HEK293 (cell line): Measurements from ENCODE around the gene GADD45GIP1.

Experiments used
- CTCF ChIA-PET: fragments of 350-600 bp; formaldehyde crosslinking; extraction: SDS; loops from one replicate; lab custom pipeline; 2021; ENCODE audit warnings: antibody characterized with exemption; lab: Yijun Ruan, JAX
- POLR2A ChIA-PET: fragments of 300-600 bp; formaldehyde crosslinking; extraction: SDS; loops from one replicate; lab custom pipeline; 2020; ENCODE audit warnings: antibody characterized with exemption, inconsistent platforms; lab: Yijun Ruan, JAX
- H3K27ac ChIP-seq: fragments of 200-500 bp; sonication (Bioruptor generic); 2 replicates; pipeline ENCODE4 v1.5.1; 2014; ENCODE audit warnings: low read depth, low read length, control low read depth, inconsistent platforms; ENCODE audit errors: extremely low read depth
- H3K36me3 ChIP-seq, 2 experiments: fragments of 200-500 bp in 1 of 2; sonication (Bioruptor generic) in 1 of 2; 1 replicate in 1 of 2; 2 replicates in 1 of 2; pipeline ENCODE4 v1.5.1; 2014 to 2017; ENCODE audit warnings: inconsistent platforms in 2 of 2, low read length in 2 of 2; ENCODE audit not compliant: control insufficient read depth in 2 of 2, insufficient read depth in 1 of 2
- H3K4me1 ChIP-seq: fragments of 200-500 bp; sonication (Bioruptor generic); 2 replicates; pipeline ENCODE4 v1.5.1; 2014; ENCODE audit warnings: mild to moderate bottlenecking, low read length, inconsistent platforms; ENCODE audit not compliant: control insufficient read depth, insufficient read depth
- H3K4me3 ChIP-seq: 2 replicates; pipeline ENCODE4 v1.5.1; 2011; ENCODE audit warnings: low read depth, mild to moderate bottlenecking, control low read depth, low read length, moderate library complexity
- H3K9me3 ChIP-seq: fragments of 200-500 bp; sonication (Bioruptor generic); 2 replicates; pipeline ENCODE4 v1.5.1; 2014; ENCODE audit warnings: low read depth, low read length, inconsistent platforms; ENCODE audit not compliant: control insufficient read depth, insufficient read depth
- KLF1 ChIP-seq: fragments of 450-650 bp; formaldehyde crosslinking; IDR thresholded peaks from 2 replicates; pipeline ENCODE4 v1.5.1; 2016; ENCODE audit warnings: missing biosample characterization, missing genetic modification characterization
- PRDM2 ChIP-seq: fragments of 450-650 bp; formaldehyde crosslinking; IDR thresholded peaks from 2 replicates; pipeline ENCODE4 v1.5.1; 2016; ENCODE audit warnings: missing biosample characterization, missing genetic modification characterization, borderline replicate concordance
- SCRT2 ChIP-seq: fragments of 450-650 bp; formaldehyde crosslinking; IDR thresholded peaks from 2 replicates; pipeline ENCODE4 v1.5.1; 2016; ENCODE audit warnings: missing biosample characterization, missing genetic modification characterization
- SP3 ChIP-seq: fragments of 450-650 bp; formaldehyde crosslinking; IDR thresholded peaks from 2 replicates; pipeline ENCODE4 v1.5.1; 2016; ENCODE audit warnings: missing biosample characterization, missing genetic modification characterization
- TRIM28 ChIP-seq: IDR thresholded peaks from 2 replicates; pipeline ENCODE4 v1.6.1; 2011; ENCODE audit warnings: low read length, control low read depth, borderline replicate concordance
- ZBTB10 ChIP-seq: fragments of 450-650 bp; formaldehyde crosslinking; IDR thresholded peaks from 2 replicates; pipeline ENCODE4 v1.5.1; 2016; ENCODE audit warnings: missing biosample characterization, missing genetic modification characterization
- ZBTB20 ChIP-seq: fragments of 450-650 bp; formaldehyde crosslinking; IDR thresholded peaks from 2 replicates; pipeline ENCODE4 v1.5.1; 2016; ENCODE audit warnings: missing biosample characterization, missing genetic modification characterization
- ZBTB26 ChIP-seq: fragments of 450-650 bp; formaldehyde crosslinking; optimal IDR thresholded peaks from 2 replicates; pipeline ENCODE3; 2016; ENCODE audit warnings: missing biosample characterization, mild to moderate bottlenecking, missing genetic modification characterization
- ZBTB7A ChIP-seq: fragments of 450-650 bp; formaldehyde crosslinking; IDR thresholded peaks from 2 replicates; pipeline ENCODE4 v1.5.1; 2016; ENCODE audit warnings: low read depth, missing biosample characterization, missing genetic modification characterization
- ZFP41 ChIP-seq: fragments of 450-650 bp; formaldehyde crosslinking; IDR thresholded peaks from 2 replicates; pipeline ENCODE4 v1.5.1; 2016; ENCODE audit warnings: missing biosample characterization, missing genetic modification characterization, borderline replicate concordance
- ZFP69B ChIP-seq: fragments of 450-650 bp; formaldehyde crosslinking; IDR thresholded peaks from 2 replicates; pipeline ENCODE4 v1.5.1; 2016; ENCODE audit warnings: missing biosample characterization, missing genetic modification characterization
- ZNF112 ChIP-seq: fragments of 450-650 bp; formaldehyde crosslinking; IDR thresholded peaks from 2 replicates; pipeline ENCODE4 v1.5.0; 2017; ENCODE audit warnings: missing biosample characterization, missing genetic modification characterization
- ZNF202 ChIP-seq: fragments of 450-650 bp; formaldehyde crosslinking; IDR thresholded peaks from 2 replicates; pipeline ENCODE4 v1.5.1; 2016; ENCODE audit warnings: missing biosample characterization, missing genetic modification characterization, borderline replicate concordance
- ZNF280D ChIP-seq: fragments of 450-650 bp; formaldehyde crosslinking; IDR thresholded peaks from 2 replicates; pipeline ENCODE4 v1.5.1; 2016; ENCODE audit warnings: missing biosample characterization, missing genetic modification characterization
- ZNF350 ChIP-seq: fragments of 450-650 bp; formaldehyde crosslinking; IDR thresholded peaks from 2 replicates; pipeline ENCODE4 v1.5.0; 2017; ENCODE audit warnings: missing biosample characterization, mild to moderate bottlenecking, missing genetic modification characterization
- ZNF362 ChIP-seq: fragments of 450-650 bp; formaldehyde crosslinking; IDR thresholded peaks from 2 replicates; pipeline ENCODE4 v1.5.1; 2016; ENCODE audit warnings: missing biosample characterization, missing genetic modification characterization
- ZNF530 ChIP-seq: fragments of 450-650 bp; formaldehyde crosslinking; IDR thresholded peaks from 2 replicates; pipeline ENCODE4 v1.5.1; 2016; ENCODE audit warnings: low read depth, missing biosample characterization, missing genetic modification characterization
- ZNF560 ChIP-seq: fragments of 450-650 bp; formaldehyde crosslinking; IDR thresholded peaks from 2 replicates; pipeline ENCODE4 v1.5.1; 2017; ENCODE audit warnings: missing biosample characterization, missing genetic modification characterization, borderline replicate concordance
- ZNF561 ChIP-seq: fragments of 450-650 bp; IDR thresholded peaks from 2 replicates; pipeline ENCODE4 v1.5.1; 2018; ENCODE audit warnings: missing biosample characterization, missing genetic modification characterization, borderline replicate concordance
- ZNF701 ChIP-seq: fragments of 450-650 bp; formaldehyde crosslinking; IDR thresholded peaks from 2 replicates; pipeline ENCODE4 v1.5.1; 2016; ENCODE audit warnings: missing biosample characterization, missing genetic modification characterization
- TF ChIP-seq, protein P1 (sequence below): fragments of 450-650 bp; formaldehyde crosslinking; IDR thresholded peaks from 2 replicates; pipeline ENCODE4 v1.5.1; 2017; ENCODE audit warnings: missing biosample characterization, missing genetic modification characterization

GADD45GIP1 gene

DNA sequence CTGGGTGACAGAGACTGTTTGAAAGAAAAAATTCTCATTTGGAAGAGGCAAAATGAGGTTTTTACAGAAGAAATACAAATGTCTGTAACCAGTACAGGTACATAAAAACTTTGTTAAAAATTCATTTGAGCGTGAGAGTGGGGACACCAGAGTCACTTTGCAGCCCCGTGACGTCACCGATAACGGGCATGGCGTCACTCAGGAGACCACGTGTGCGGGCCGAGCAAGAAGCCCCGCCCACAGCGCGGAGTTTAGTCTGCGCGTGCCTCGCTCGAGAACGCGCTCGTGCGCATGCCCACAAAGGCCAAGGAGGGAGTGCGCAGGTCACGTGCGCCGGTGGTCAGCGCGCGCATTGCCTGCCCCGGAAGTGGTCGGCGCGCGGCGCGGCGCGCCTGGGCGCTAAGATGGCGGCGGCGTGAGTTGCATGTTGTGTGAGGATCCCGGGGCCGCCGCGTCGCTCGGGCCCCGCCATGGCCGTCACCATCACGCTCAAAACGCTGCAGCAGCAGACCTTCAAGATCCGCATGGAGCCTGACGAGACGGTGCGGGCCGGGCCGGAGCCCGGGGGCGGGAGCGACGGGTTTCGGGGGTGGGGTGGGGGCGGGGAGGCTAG lies 11.4 kb downstream of the GADD45GIP1 start, which contains the start of gene RAD23A:
Gene RAD23A, plus strand, starts transcription at position 384 of the 613 bp plus-strand sequence. Its CDS starts 87 bp downstream, at position 471.
- peak within 1 kb of the TSS; percentile 83 for H3K27ac ChIP-seq
- H3K4me1 ChIP-seq, result peaks cover 3% of the 10 kb centered on the region; the same call in 1 of the 2 replicates
- peaks cover 48 to 77% of the 10 kb centered on the region in 2 experiments for H3K36me3 ChIP-seq
- no peaks in the 10 kb centered on the region for H3K9me3 ChIP-seq
- H3K4me3 ChIP-seq, result peak within 1 kb of the TSS; percentile 84
- CTCF ChIA-PET, result interaction anchor here (0.6 to 6.2 kb wide), 3 partner anchors 20 to 1096 kb away, joined by 3 to 31 read pairs (median 3); no protein-coding TSS in a partner anchor
- POLR2A ChIA-PET, result interaction anchor here (0.9 to 2.1 kb wide), 5 partner anchors 8 to 148 kb away, joined by 3 to 12 read pairs (median 5); partner anchors contain the start of gene CALR
- TF ChIP-seq SCRT2 (tag by site-specific recombination) (no peak), ZFP69B (tag by site-specific recombination) (0 out of 2 replicates have a peak, but pooled peaks have one; percentile 29), ZNF560 (tag by site-specific recombination) (no peak), ZNF530 (tag by site-specific recombination) (no peak), ZNF280D (tag by site-specific recombination) (no peak), ZNF112 (no peak), ZFP41 (tag by site-specific recombination) (no peak), ZBTB10 (no peak; the same call in 1 of the 2 replicates), TRIM28 (no peak), ZNF561 (peak; percentile 43; the same call in 1 of the 2 replicates), ZBTB20 (no peak), ZBTB7A (peak; percentile 17; the same call in 1 of the 2 replicates), SP3 (peak; percentile 87), ZBTB26 (tag by site-specific recombination) (peak; percentile 100), KLF1 (tag by site-specific recombination) (no peak), PRDM2 (tag by site-specific recombination) (no peak), ZNF202 (tag by site-specific recombination) (no peak), ZNF362 (no peak), ZNF350 (tag by site-specific recombination) (no peak), ZNF701 (no peak)
- TF ChIP-seq, protein P1, sequence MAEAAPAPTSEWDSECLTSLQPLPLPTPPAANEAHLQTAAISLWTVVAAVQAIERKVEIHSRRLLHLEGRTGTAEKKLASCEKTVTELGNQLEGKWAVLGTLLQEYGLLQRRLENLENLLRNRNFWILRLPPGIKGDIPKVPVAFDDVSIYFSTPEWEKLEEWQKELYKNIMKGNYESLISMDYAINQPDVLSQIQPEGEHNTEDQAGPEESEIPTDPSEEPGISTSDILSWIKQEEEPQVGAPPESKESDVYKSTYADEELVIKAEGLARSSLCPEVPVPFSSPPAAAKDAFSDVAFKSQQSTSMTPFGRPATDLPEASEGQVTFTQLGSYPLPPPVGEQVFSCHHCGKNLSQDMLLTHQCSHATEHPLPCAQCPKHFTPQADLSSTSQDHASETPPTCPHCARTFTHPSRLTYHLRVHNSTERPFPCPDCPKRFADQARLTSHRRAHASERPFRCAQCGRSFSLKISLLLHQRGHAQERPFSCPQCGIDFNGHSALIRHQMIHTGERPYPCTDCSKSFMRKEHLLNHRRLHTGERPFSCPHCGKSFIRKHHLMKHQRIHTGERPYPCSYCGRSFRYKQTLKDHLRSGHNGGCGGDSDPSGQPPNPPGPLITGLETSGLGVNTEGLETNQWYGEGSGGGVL (tag by site-specific recombination), result no peak
